Caco-2 (cell line): ENCODE data around the gene TAF12. TPM values are rescaled to one million over a fixed set of nuclear protein-coding genes. Genes with fewer than 3 reads are reported as not detected.
"Not testable (repeated sequence)": the region's sequence is repeated elsewhere in the genome, so short reads cannot be mapped to it uniquely, and the experiment has no call there.

ENCODE experiments used
- BruUV-seq: library from RNA; stranded (reverse); fragments of 400-500 nt; replicated peaks from 2 replicates; lab custom pipeline; 2021; lab: Mats Ljungman, UMichigan
- CTCF ChIA-PET: fragments of 300-600 bp; sonication (Branson Sonifier 250); formaldehyde crosslinking; loops from one replicate; lab custom pipeline; 2022; ENCODE audit warnings: antibody characterized with exemption; lab: Charles Lee
- POLR2A ChIA-PET: fragments of 300-600 bp; sonication (Branson Sonifier 250); formaldehyde crosslinking; loops from one replicate; lab custom pipeline; 2022; ENCODE audit warnings: antibody characterized with exemption; lab: Charles Lee
- DNase-seq, 2 experiments: peaks; one replicate each; pipeline versions ENCODE4 v3.0.0 to v3.0.0-alpha.2; 2020 to 2022
- H3K27me3 ChIP-seq: replicated peaks from 2 replicates; pipeline ENCODE4 v1.6.0; 2011; ENCODE audit warnings: low read length; ENCODE audit not compliant: control insufficient read depth, insufficient read depth
- H3K36me3 ChIP-seq: 2 replicates; pipeline ENCODE4 v1.5.1; 2011; ENCODE audit warnings: low read length; ENCODE audit not compliant: control insufficient read depth, insufficient read depth
- H3K4me1 ChIP-seq: fragments of 250-450 bp; sonication (Bioruptor Pico); 2 replicates; pipeline ENCODE4 v1.5.1; 2020; ENCODE audit warnings: mild to moderate bottlenecking
- H3K4me3 ChIP-seq: 2 replicates; pipeline ENCODE4 v1.5.1; 2011; ENCODE audit warnings: low read depth, mild to moderate bottlenecking, control low read depth, low read length
- H3K9me3 ChIP-seq: fragments of 250-450 bp; sonication (Bioruptor Pico); 2 replicates; pipeline ENCODE4 v1.5.1; 2020; ENCODE audit warnings: mild to moderate bottlenecking, moderate library complexity
- H3K27ac Mint-ChIP-seq: one replicate; pipeline ENCODE4 v1.8.0; 2022; ENCODE audit warnings: mixed read lengths; ENCODE audit not compliant: unreplicated experiment
- H3K27me3 Mint-ChIP-seq: one replicate; pipeline ENCODE4 v1.8.0; 2022; ENCODE audit warnings: mixed read lengths; ENCODE audit not compliant: insufficient read depth, unreplicated experiment
- H3K36me3 Mint-ChIP-seq: one replicate; pipeline ENCODE4 v1.8.0; 2022; ENCODE audit warnings: mild to moderate bottlenecking, mixed read lengths; ENCODE audit not compliant: insufficient read depth, unreplicated experiment
- H3K4me1 Mint-ChIP-seq: one replicate; pipeline ENCODE4 v1.8.0; 2022; ENCODE audit warnings: low read depth, mixed read lengths; ENCODE audit not compliant: unreplicated experiment
- H3K4me3 Mint-ChIP-seq: one replicate; pipeline ENCODE4 v1.8.0; 2022; ENCODE audit warnings: mild to moderate bottlenecking, moderate library complexity, mixed read lengths; ENCODE audit not compliant: unreplicated experiment
- H3K9me3 Mint-ChIP-seq: one replicate; pipeline ENCODE4 v1.8.0; 2022; ENCODE audit warnings: mixed read lengths; ENCODE audit not compliant: unreplicated experiment
- CTCF ChIP-seq, 2 experiments: fragments of 200-600 bp in 1 of 2; IDR thresholded peaks; 1 replicate in 1 of 2; 2 replicates in 1 of 2; pipeline versions ENCODE4 v1.5.1 to v1.8.0; 2011 to 2022; ENCODE audit warnings: antibody characterized with exemption in 1 of 2, control low read depth in 1 of 2, inconsistent platforms in 1 of 2, low read depth in 1 of 2, low read length in 1 of 2, mild to moderate bottlenecking in 1 of 2, moderate library complexity in 1 of 2; ENCODE audit not compliant: insufficient read depth in 1 of 2, severe bottlenecking in 1 of 2, unreplicated experiment in 1 of 2
- intact Hi-C: fragments of 100-400 bp; cut with micrococcal nuclease; formaldehyde crosslinking; loops from one replicate; pipeline ENCODE4 v1.10.0; 2022; ENCODE audit not compliant: unreplicated experiment
- total RNA-seq: library from RNA; stranded (reverse); gene quantifications from 2 replicates; pipeline ENCODE4 v1.2.3, GENCODE V29; 2022

The TAF12 gene
- total RNA-seq, 1 experiment from 2014 or later: 11.3 TPM

DNA sequence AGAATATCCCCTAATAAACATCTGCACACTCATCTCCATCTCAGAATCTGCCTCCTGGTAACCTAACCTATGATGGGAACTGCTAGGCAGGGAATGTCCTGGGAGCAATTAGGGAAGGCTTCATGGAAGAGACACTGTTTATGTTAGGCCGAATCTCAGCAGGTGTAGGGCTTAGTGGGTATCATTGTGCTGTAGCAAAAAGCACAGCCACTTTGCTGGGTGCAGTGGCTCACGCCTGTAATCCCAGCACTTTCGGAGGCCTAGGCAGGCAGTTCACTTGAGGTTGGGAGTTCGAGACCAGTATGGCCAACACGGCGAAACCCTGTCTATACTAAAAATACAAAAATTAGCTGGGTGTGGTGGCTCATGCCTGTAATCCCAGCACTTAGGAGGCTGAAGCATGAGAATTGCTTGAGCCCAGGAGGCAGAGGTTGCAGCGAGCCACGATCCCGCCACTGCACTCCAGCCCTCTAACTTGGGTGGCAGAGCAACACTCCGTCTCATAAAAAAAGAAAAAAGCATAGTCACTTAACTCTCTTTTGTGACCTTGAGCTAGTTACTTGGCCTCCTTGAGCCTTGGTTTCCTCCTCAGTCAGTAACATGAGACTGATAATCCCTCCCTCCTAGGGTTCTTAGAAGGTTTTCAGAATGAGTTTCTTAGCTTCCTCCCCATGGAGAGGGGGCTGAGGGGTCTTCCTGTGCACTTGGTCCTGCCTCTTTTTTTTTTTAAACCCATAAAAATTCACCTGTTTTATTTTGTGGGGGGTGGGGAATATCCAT, 47.3 kb downstream of the TAF12 start:
- CTCF ChIA-PET: no interaction called here
- Mint-ChIP-seq H3K36me3 (peaks cover 5% of the 10 kb centered on the region), H3K4me1 (no peaks in the 10 kb centered on the region), H3K27me3 (no peaks in the 10 kb centered on the region), H3K27ac (no peak overlapping the region), H3K9me3 (no peaks in the 10 kb centered on the region), H3K4me3 (no peak overlapping the region)
- H3K27me3 ChIP-seq: no peaks in the 10 kb centered on the region
- no peaks in the 10 kb centered on the region for H3K36me3 ChIP-seq
- H3K4me3 ChIP-seq: no peak overlapping the region
- no TSS peak for BruUV-seq
- DNase-seq: no peak
- no peak for TF ChIP-seq CTCF (IDR thresholded peaks at IDR 0.05; ENCODE audit: insufficient read depth in 1 of 2, low read depth in 1 of 2, low read length in 1 of 2, severe bottlenecking in 1 of 2, unreplicated experiment in 1 of 2)
- no peaks in the 10 kb centered on the region; the same call in 1 of the 2 replicates for H3K4me1 ChIP-seq
- no peaks in the 10 kb centered on the region for H3K9me3 ChIP-seq
- intact Hi-C loops: no loop called here
- POLR2A ChIA-PET: no interaction called here

DNA sequence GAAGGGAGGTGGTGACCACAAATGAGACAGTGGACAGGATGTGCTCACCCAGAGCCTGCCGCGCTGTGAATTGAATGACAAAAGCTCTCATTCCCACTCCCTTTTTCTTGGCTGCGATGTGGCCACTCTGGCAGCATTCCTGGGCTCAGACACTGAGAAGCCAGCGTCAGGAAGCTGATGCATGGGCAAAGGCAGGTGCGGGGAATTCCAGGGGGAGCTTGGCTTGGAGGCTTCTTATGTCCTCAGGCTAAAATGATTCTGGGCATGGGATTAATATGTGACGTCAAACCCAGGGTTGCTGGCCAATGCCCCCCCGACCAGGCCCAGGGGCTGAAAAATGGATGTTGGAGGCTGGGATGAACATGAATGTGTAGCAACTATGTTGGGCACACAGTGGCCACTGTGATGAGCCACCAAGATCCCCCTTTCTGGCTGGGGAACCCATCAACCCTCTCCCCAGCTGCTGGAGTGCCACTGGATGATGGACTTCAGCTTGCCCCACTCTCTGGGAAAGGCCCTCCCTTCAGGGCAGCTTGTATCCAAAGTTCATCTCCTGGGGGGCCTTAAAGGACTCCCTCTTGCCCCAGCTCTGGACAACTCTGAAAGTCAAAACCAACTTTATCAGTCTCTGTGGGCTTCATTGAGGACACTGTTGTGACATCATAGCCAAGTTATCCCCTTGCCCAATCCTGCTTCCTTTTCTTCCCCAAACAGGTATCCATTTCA, 48.0 kb downstream of the TAF12 start:
- POLR2A ChIA-PET, H3K27me3 Mint-ChIP-seq, H3K36me3 Mint-ChIP-seq, DNase-seq, H3K4me1 ChIP-seq, H3K4me3 Mint-ChIP-seq, intact Hi-C loops, H3K27ac Mint-ChIP-seq, H3K9me3 ChIP-seq, H3K4me3 ChIP-seq, H3K36me3 ChIP-seq, H3K9me3 Mint-ChIP-seq, H3K27me3 ChIP-seq, CTCF ChIA-PET, H3K4me1 Mint-ChIP-seq, BruUV-seq: not testable (repeated sequence)

- H3K4me1 ChIP-seq, H3K36me3 ChIP-seq, POLR2A ChIA-PET, BruUV-seq, H3K27ac Mint-ChIP-seq, intact Hi-C loops, CTCF ChIA-PET, H3K36me3 Mint-ChIP-seq, H3K27me3 Mint-ChIP-seq, H3K4me3 Mint-ChIP-seq, H3K27me3 ChIP-seq, H3K9me3 ChIP-seq, H3K4me3 ChIP-seq, DNase-seq, H3K4me1 Mint-ChIP-seq, H3K9me3 Mint-ChIP-seq: not testable (repeated sequence)
These were observed 48.9 kb downstream of the TAF12 start for GRCh38 chr1:28593988-28594356.
